ENCODE measurements around the gene C19orf12. TPM values are rescaled to one million over a fixed set of nuclear protein-coding genes. Genes with fewer than 3 reads are reported as not detected.

C19orf12 gene
- total RNA-seq, 1 donor, result 48.5 TPM

DNA sequence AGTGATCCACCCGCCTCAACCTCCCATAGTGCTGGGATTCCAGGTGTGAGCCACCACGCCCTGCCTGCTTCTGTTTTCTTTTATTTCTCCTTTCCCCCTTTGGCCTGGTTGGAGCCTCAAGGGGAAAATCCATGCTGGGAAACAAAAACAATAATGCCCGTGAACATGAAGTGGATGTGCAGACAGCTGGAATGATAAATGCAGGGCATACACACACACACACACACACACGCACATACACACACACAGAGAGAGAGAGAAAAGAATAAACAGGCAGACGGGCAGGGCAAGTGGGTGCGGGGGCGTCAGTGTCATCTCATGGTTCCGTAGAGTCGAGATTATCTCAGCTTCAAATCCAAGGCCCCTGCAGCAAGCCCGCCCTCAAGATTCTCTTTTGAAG lies 54.2 kb downstream of the C19orf12 start:
- H3K9me3 ChIP-seq (ENCODE audit: low read depth, low read length), result no peaks in the 10 kb centered on the region
- H3K79me2 ChIP-seq (ENCODE audit: insufficient read depth, low read length), result peaks cover 6% of the 10 kb centered on the region
- no peaks in the 10 kb centered on the region for H3K27me3 ChIP-seq (ENCODE audit: insufficient read depth, low read length)
- TF ChIP-seq CTCF (IDR thresholded peaks at IDR 0.05; ENCODE audit: extremely low read depth, low read depth, low read length), result no peak
- H4K20me1 ChIP-seq (ENCODE audit: insufficient read depth, low read length), result no peaks in the 10 kb centered on the region
- peak overlapping the region; percentile 99 for H3K27ac ChIP-seq (ENCODE audit: low read depth, low read length)
- H2AFZ ChIP-seq (ENCODE audit: low read length), result no peak overlapping the region
- no peak for DNase-seq (ENCODE audit: insufficient read length, low spot score, missing footprints)
- no peak overlapping the region for H3K4me3 ChIP-seq (ENCODE audit: insufficient read depth, low read length)
- H3K4me1 ChIP-seq (ENCODE audit: insufficient read depth, low read length), result peaks cover 45% of the 10 kb centered on the region
- no peaks in the 10 kb centered on the region for H3K36me3 ChIP-seq (ENCODE audit: insufficient read depth, low read length)
- H3K4me2 ChIP-seq (ENCODE audit: insufficient read depth, low read length), result no peak overlapping the region

- Histone ChIP-seq H3K4me1 (ENCODE audit: insufficient read depth, low read length) (peaks cover 27% of the 10 kb centered on the region), H3K4me2 (ENCODE audit: insufficient read depth, low read length) (no peak overlapping the region), H2AFZ (ENCODE audit: low read length) (no peak overlapping the region), H4K20me1 (ENCODE audit: insufficient read depth, low read length) (no peaks in the 10 kb centered on the region), H3K4me3 (ENCODE audit: insufficient read depth, low read length) (no peak overlapping the region), H3K27ac (ENCODE audit: low read depth, low read length) (no peak overlapping the region), H3K36me3 (ENCODE audit: insufficient read depth, low read length) (no peaks in the 10 kb centered on the region), H3K27me3 (ENCODE audit: insufficient read depth, low read length) (no peaks in the 10 kb centered on the region), H3K9me3 (ENCODE audit: low read depth, low read length) (no peaks in the 10 kb centered on the region), H3K79me2 (ENCODE audit: insufficient read depth, low read length) (no peaks in the 10 kb centered on the region)
- no peak for DNase-seq (ENCODE audit: insufficient read length, low spot score, missing footprints)
- TF ChIP-seq CTCF (IDR thresholded peaks at IDR 0.05; ENCODE audit: extremely low read depth, low read depth, low read length), result no peak
Observed at GRCh38 chr19:29658221-29658991, 56.7 kb downstream of the C19orf12 start.

- Histone ChIP-seq H3K27me3 (ENCODE audit: insufficient read depth, low read length) (peaks cover 2% of the 10 kb centered on the region), H3K9me3 (ENCODE audit: low read depth, low read length) (no peaks in the 10 kb centered on the region), H3K36me3 (ENCODE audit: insufficient read depth, low read length) (no peaks in the 10 kb centered on the region), H3K79me2 (ENCODE audit: insufficient read depth, low read length) (no peaks in the 10 kb centered on the region), H3K4me3 (ENCODE audit: insufficient read depth, low read length) (no peak overlapping the region), H2AFZ (ENCODE audit: low read length) (no peak overlapping the region), H3K4me2 (ENCODE audit: insufficient read depth, low read length) (no peak overlapping the region), H3K4me1 (ENCODE audit: insufficient read depth, low read length) (peaks cover 2% of the 10 kb centered on the region), H4K20me1 (ENCODE audit: insufficient read depth, low read length) (no peaks in the 10 kb centered on the region), H3K27ac (ENCODE audit: low read depth, low read length) (no peak overlapping the region)
- TF ChIP-seq CTCF (IDR thresholded peaks at IDR 0.05; ENCODE audit: extremely low read depth, low read depth, low read length), result no peak
- no peak for DNase-seq (ENCODE audit: insufficient read length, low spot score, missing footprints)
Observed at GRCh38 chr19:29655648-29656335, 59.3 kb downstream of the C19orf12 start.

DNA sequence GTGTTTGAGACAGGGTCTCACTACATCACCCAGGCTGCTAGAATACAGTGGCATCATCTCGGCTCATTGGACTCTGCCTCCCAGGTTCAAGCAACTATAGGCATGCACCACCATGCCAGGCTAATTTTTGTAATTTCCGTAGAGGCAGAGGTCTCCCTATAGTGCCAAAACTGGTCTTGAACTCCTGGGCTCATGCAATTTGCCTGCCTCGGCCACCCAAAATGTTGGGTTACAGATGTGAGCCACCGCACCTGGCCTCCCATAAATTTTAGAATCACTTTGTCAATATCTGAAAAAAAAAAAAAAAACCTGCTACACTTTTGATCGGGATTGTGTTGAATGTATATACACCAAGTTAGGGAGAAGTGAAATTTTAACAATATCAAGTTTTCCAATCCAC lies 61.7 kb downstream of the C19orf12 start:
- no peak for DNase-seq (ENCODE audit: insufficient read length, low spot score, missing footprints)
- Histone ChIP-seq H3K27me3 (ENCODE audit: insufficient read depth, low read length) (peaks cover 2% of the 10 kb centered on the region), H2AFZ (ENCODE audit: low read length) (no peak overlapping the region), H3K79me2 (ENCODE audit: insufficient read depth, low read length) (no peaks in the 10 kb centered on the region), H3K4me1 (ENCODE audit: insufficient read depth, low read length) (no peaks in the 10 kb centered on the region), H3K4me3 (ENCODE audit: insufficient read depth, low read length) (no peak overlapping the region), H3K9me3 (ENCODE audit: low read depth, low read length) (no peaks in the 10 kb centered on the region), H3K36me3 (ENCODE audit: insufficient read depth, low read length) (no peaks in the 10 kb centered on the region), H3K4me2 (ENCODE audit: insufficient read depth, low read length) (no peak overlapping the region), H4K20me1 (ENCODE audit: insufficient read depth, low read length) (no peaks in the 10 kb centered on the region), H3K27ac (ENCODE audit: low read depth, low read length) (no peak overlapping the region)
- TF ChIP-seq CTCF (IDR thresholded peaks at IDR 0.05; ENCODE audit: extremely low read depth, low read depth, low read length), result no peak
